CD4-positive, alpha-beta T cell treated with Interleukin-17A for 4 hours (primary cell): ENCODE measurements around the gene MATR3.

Source experiments
- DNase-seq: peaks from one replicate; pipeline ENCODE4 v3.0.0-alpha.2; 2020; ENCODE audit warnings: mixed read lengths

The MATR3 gene

GRCh38 chr5:139361835-139362429 is 68.4 kb downstream of the MATR3 start:
- no peak for DNase-seq

- DNase-seq, result no peak
Measured at GRCh38 chr5:139363937-139364336, 70.4 kb downstream of the MATR3 start.

DNA sequence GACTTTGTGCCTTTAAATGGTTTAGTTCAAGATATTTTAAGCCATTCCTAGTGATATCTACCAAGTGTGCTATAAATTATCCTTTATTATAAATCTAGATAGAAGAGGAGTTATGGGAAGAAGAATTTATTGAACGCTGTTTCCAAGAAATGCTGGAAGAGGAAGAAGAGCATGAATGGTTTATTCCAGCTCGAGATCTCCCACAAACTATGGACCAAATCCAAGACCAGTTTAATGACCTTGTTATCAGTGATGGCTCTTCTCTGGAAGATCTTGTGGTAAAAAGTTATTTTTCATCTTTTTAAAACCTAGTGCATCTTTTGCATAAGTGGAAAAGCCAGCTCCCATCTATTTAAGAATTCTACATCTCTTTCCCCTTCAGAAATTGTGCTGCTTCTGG is 70.9 kb downstream of the MATR3 start:
- no peak for DNase-seq

- no peak for DNase-seq
Measured at GRCh38 chr5:139368613-139369012, 75.1 kb downstream of the MATR3 start.

GRCh38 chr5:139369181-139369580 is 75.6 kb downstream of the MATR3 start:
- DNase-seq, result no peak

DNA sequence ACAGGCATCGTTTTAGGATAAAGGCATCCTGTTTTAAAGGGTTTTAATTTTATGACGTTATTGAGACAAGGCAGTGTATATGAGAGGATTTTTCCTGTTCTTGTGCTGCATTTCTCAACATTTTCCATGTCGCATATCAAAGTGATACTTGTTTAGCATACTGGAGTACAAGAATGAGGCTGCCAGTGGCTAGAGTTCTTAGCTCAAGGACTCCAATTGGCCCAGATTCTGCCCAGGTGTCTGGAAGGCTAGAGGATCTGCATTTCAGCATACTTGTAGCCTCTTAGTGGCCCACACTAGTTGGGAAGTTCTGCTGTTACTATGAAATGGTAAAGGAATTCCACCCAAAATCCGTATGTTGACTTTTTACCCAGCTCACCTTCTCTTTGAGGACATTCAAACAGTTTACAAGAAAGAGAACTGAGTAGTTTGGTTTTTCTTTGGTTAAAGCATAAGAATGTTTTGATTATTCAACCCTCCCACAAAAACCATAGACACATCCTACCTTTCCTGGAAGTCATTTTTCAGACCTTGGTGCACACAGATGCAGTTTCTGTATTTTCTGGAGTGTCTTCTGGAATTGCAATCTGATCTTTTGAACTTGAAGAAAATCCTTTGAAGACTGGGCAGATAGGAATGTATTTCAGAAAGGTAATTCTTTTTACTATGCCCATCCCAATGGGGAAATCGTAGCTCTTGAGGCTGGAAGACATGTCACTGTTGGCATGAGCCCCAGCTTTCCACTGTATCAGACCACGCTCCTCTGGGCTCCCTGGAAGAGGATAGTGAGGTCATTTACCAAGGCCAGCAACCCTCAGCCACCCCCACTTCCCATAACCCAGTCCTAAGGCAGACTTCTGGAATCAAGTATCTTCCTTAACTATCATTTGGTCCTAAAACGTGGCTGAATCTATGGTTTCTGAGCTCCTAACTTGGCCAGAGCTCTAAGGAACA is 78.2 kb downstream of the MATR3 start:
- no peak for DNase-seq

- no peak for DNase-seq
Measured at GRCh38 chr5:139374909-139375308, 81.4 kb downstream of the MATR3 start.

DNA sequence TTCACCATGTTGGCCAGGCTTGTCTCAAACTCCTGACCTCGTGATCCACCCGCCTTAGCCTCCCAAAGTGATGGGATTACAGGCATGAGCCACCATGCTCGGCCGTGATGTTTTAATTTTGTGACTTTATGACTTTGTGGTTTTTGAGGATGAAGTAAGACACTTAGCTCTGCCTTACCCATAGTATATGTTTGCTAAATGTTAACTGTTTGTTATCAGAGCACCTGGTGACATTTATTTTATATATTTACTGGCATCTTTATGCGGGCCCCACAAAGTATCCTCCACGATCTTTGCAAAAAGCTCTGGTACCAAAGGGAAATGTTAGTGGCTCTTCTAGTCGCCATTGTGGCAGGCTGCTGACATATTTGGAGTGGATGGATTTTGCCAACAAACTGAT is 82.8 kb downstream of the MATR3 start:
- DNase-seq, result no peak

DNA sequence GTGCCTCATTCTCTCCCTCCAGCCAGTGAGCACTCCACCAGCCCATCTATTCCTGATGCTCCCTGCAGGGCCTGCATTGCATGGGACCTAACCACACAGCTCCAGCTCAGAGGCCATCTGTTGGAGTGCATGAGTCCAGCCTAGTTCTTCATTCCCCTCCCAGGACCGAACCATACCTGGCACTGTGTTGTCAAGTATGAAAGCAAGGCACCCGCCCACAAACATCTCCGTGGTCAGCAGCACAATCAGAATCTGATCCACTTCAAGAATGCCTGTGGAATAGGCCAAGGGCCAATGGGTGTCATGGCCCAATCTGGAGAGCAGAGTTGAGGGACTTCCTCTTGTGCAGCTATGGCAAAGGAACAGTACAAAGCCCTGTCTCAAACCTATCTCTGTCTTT is 83.7 kb downstream of the MATR3 start:
- no peak for DNase-seq

DNA sequence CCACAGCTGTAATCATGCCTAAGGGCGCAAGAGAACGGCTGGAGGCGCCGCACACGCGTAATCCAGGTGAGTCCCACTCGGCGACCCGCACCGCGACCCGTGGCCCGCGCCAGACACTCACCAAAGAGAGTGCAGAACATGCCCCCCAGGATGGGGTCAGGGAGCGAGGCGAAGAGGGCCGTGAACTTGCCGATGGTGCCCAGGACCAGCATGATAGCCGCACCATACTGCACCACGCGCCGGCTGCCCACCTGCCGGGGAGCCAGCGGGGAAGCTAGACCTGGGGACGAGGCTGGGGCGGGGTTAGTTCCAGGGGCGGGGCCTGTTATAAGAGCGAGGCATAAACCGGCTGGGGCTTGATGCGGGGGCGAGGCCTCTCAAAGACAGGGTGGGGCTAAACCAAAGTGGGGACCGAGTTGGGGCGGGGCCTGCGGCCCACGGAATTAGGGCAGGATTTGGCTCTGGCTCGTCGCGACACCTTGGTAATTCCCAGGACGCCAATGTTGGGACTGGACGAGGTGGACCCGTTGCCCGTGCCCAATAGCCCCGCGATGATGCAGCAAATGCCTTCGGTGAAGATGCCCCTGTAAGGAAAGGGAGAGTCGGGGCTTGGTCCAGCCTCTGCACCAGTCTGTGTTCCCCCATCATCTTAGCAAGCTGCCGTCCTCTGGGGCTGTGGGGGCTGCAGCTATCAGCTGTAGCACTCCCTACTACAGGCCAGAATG is 84.7 kb downstream of the MATR3 start:
- DNase-seq, result no peak

GRCh38 chr5:139378941-139379361 is 85.4 kb downstream of the MATR3 start:
- no peak for DNase-seq

DNA sequence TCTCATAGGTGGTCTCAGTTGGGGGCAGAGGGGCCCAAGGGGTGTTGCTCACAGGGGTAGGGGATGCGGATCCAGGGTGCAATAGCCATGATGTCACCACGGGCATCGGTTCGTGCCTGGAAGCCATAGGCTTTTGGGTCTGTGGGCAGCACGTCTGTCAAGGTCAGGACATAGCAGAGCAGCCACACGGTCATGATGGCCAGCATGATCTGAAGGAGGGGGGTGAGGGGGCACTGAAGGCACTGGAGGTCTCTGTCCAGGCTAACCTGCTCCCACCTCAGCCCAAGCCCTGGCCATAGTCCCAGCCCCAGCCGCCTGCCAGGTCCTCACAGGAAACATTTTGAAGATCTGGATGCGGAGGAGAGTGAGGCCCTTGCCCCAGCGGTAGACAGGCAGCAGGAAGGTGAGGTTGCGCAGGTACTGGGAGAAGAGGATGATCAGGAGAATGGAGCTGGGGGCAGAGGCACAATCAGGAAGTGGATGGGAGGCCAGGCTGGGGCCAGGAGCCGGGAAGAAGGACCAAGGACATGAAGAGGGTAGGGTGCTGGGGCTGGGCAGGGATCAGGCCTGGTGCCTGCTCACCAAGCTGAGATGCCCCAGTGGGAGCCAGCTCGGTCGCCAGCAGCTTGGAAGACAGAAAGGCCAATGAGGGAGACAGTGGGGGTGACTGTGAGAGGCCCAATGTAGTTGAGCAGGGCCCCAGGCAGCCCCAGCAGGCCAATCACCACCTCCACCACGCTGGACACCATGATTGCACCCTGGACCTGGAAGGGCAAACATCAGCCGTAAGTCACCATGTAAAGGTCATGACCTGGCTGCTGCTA is 86.3 kb downstream of the MATR3 start:
- DNase-seq, result no peak
